Right cardiac atrium (tissue), 5 donors: ENCODE data around the gene AFTPH. TPM values are rescaled to one million over a fixed set of nuclear protein-coding genes. Genes with fewer than 3 reads are reported as not detected.
A peak's percentile ranks its signal among the peaks of the same experiment; 100 is the strongest.

Source experiments
- ATAC-seq, 2 donors: fragments of 200-7000 bp; cut with Tn5 transposase; one replicate each; pipeline versions ENCODE4 v1.8.0 to v1.9.1; 2020; ENCODE audit warnings: moderate library complexity in 2 of 2, mild to moderate bottlenecking in 1 of 2
- DNase-seq, 3 donors: peaks; one replicate each; pipeline ENCODE4 v3.0.0-alpha.2; 2020
- H3K27ac ChIP-seq: one replicate; pipeline ENCODE4 v1.5.1; 2013; ENCODE audit warnings: mild to moderate bottlenecking, low read length, control low read depth, moderate library complexity
- H3K27me3 ChIP-seq: one replicate; pipeline ENCODE4 v1.6.1; 2013; ENCODE audit not compliant: control insufficient read depth, insufficient read depth
- H3K4me1 ChIP-seq: one replicate; pipeline ENCODE4 v1.6.1; 2013; ENCODE audit warnings: low read length; ENCODE audit not compliant: control insufficient read depth, insufficient read depth
- H3K4me3 ChIP-seq: one replicate; pipeline ENCODE4 v1.5.1; 2013; ENCODE audit warnings: low read length, control low read depth
- H3K9me3 ChIP-seq: one replicate; pipeline ENCODE4 v1.6.1; 2013; ENCODE audit warnings: low read length; ENCODE audit not compliant: control insufficient read depth
- WGBS: extraction: QIAGEN DNeasy Blood & Tissue Kit; methylation state at CpG from one replicate; pipeline ENCODE4 v1.1.7; 2013; 5-methylcytosine and 5-hydroxymethylcytosine counted together
- intact Hi-C, 4 donors: fragments of 100-400 bp; cut with DNase I; formaldehyde crosslinking; loops; one replicate each; pipeline versions ENCODE4 v1.11.0 to v1.14.0; 2022 to 2023
- polyA plus RNA-seq: library from polyadenylated mRNA; stranded (reverse); fragments of 200-250 nt; gene quantifications from one replicate; pipeline ENCODE4 v1.2.3, GENCODE V29; 2013
- total RNA-seq, 4 donors: library from RNA; stranded (reverse); fragmentation: NEBNext Ultra II Directional; extraction: Animal tissue kit (Norgen Biotek cat#: 25700); gene quantifications; one replicate each; pipeline ENCODE4 v1.2.1, GENCODE V29; 2021
- donor health status: healthy with polysubstance abuse.
- donor health status: DM: no; HTN: yes; CAD: no.
- donor health status: DM: no; HTN: no; CAD: no.
- donor health status: DM: no; HTN: yes; CAD: no; lungs with severe emphysema.
- donor health status: DM: yes; HTN: yes; CAD: no.

AFTPH gene
- total and polyA plus RNA-seq, 5 donors: 9.4 to 16.3 (median 13.2) TPM

- intact Hi-C loops: no loop called here
Observed at GRCh38 chr2:64591188-64591587, 67.1 kb downstream of the AFTPH start.

GRCh38 chr2:64593035-64593655, 69.0 kb downstream of the AFTPH start:
- Histone ChIP-seq H3K4me1 (peaks cover 1% of the 10 kb centered on the region), H3K27ac (no peak overlapping the region), H3K9me3 (no peaks in the 10 kb centered on the region), H3K4me3 (no peak overlapping the region), H3K27me3 (no peaks in the 10 kb centered on the region)
- DNase-seq (peak in 2 of 3 donors; percentile 33 to 63), ATAC-seq (peak; percentile 62 to 69)
- intact Hi-C loops: no loop called here
- WGBS: 66% methylated on average over 4 of the region's 4 CpGs

More at GRCh38 chr2:64591188-64591587, 67.1 kb downstream of the AFTPH start:
- H3K9me3 ChIP-seq: no peaks in the 10 kb centered on the region
- no peak overlapping the region for H3K27ac ChIP-seq
- ATAC-seq (no peak), DNase-seq (no peak)
- no peak overlapping the region for H3K4me3 ChIP-seq
- 85% methylated on average over 4 of the region's 4 CpGs for WGBS
- H3K27me3 ChIP-seq: no peaks in the 10 kb centered on the region
- H3K4me1 ChIP-seq: peaks cover 1% of the 10 kb centered on the region

- DNase-seq: no peak
- intact Hi-C loops: no loop called here
- H3K27me3 ChIP-seq: no peaks in the 10 kb centered on the region
- WGBS: 82% methylated on average over 7 of the region's 7 CpGs
- peaks cover 1% of the 10 kb centered on the region for H3K4me1 ChIP-seq
- H3K27ac ChIP-seq: no peak overlapping the region
- no peak for ATAC-seq
- no peak overlapping the region for H3K4me3 ChIP-seq
- no peaks in the 10 kb centered on the region for H3K9me3 ChIP-seq
Observed at GRCh38 chr2:64594226-64594989, 70.3 kb downstream of the AFTPH start.

GRCh38 chr2:64595397-64596176, 71.5 kb downstream of the AFTPH start:
- ATAC-seq (no peak), DNase-seq (no peak)
- intact Hi-C loops: no loop called here
- no peaks in the 10 kb centered on the region for H3K9me3 ChIP-seq
- H3K4me1 ChIP-seq: peaks cover 1% of the 10 kb centered on the region
- no peak overlapping the region for H3K4me3 ChIP-seq
- WGBS: 52% methylated on average over 4 of the region's 4 CpGs
- no peak overlapping the region for H3K27ac ChIP-seq
- H3K27me3 ChIP-seq: no peaks in the 10 kb centered on the region

GRCh38 chr2:64598226-64598625, 74.1 kb downstream of the AFTPH start:
- DNase-seq (no peak), ATAC-seq (no peak)
- Histone ChIP-seq H3K27me3 (no peaks in the 10 kb centered on the region), H3K4me3 (no peak overlapping the region), H3K27ac (no peak overlapping the region), H3K4me1 (no peaks in the 10 kb centered on the region), H3K9me3 (no peaks in the 10 kb centered on the region)
- intact Hi-C loops: no loop called here
- 97% methylated on average over 6 of the region's 6 CpGs for WGBS

- Histone ChIP-seq H3K4me1 (no peaks in the 10 kb centered on the region), H3K9me3 (no peaks in the 10 kb centered on the region), H3K27me3 (no peaks in the 10 kb centered on the region), H3K4me3 (no peak overlapping the region), H3K27ac (no peak overlapping the region)
- peak in 1 of 2 donors; percentile 31 for ATAC-seq
- WGBS: 38% methylated on average over 3 of the region's 3 CpGs
- intact Hi-C loops: no loop called here
- DNase-seq: peak in 1 of 3 donors; percentile 72
Observed at GRCh38 chr2:64599469-64599868, 75.3 kb downstream of the AFTPH start.

- ATAC-seq: no peak
Observed at GRCh38 chr2:64601034-64601754, 77.1 kb downstream of the AFTPH start.

GRCh38 chr2:64601785-64602391, 77.8 kb downstream of the AFTPH start:
- no peaks in the 10 kb centered on the region for H3K9me3 ChIP-seq
- ATAC-seq (no peak), DNase-seq (no peak)
- 80% methylated on average over 12 of the region's 12 CpGs for WGBS
- H3K4me1 ChIP-seq: no peaks in the 10 kb centered on the region
- H3K27me3 ChIP-seq: no peaks in the 10 kb centered on the region
- H3K27ac ChIP-seq: no peak overlapping the region
- H3K4me3 ChIP-seq: no peak overlapping the region
- intact Hi-C loops: loop anchor here in 1 of 4 donors (5.0 kb wide), 1 partner anchor 265 kb away; no protein-coding TSS in a partner anchor

More at GRCh38 chr2:64601034-64601754, 77.1 kb downstream of the AFTPH start:
- no peaks in the 10 kb centered on the region for H3K27me3 ChIP-seq
- H3K9me3 ChIP-seq: no peaks in the 10 kb centered on the region
- no peak overlapping the region for H3K27ac ChIP-seq
- H3K4me3 ChIP-seq: no peak overlapping the region
- 72% methylated on average over 8 of the region's 8 CpGs for WGBS
- DNase-seq: no peak
- H3K4me1 ChIP-seq: no peaks in the 10 kb centered on the region
- intact Hi-C loops: loop anchor here in 1 of 4 donors (5.0 kb wide), 1 partner anchor 266 kb away; no protein-coding TSS in a partner anchor

- no peak overlapping the region for H3K27ac ChIP-seq
- WGBS: 93% methylated on average over 11 of the region's 11 CpGs
- H3K4me1 ChIP-seq: no peaks in the 10 kb centered on the region
- no peak for DNase-seq
- ATAC-seq: no peak
- no peak overlapping the region for H3K4me3 ChIP-seq
- no peaks in the 10 kb centered on the region for H3K9me3 ChIP-seq
- H3K27me3 ChIP-seq: no peaks in the 10 kb centered on the region
- intact Hi-C loops: loop anchor here in 1 of 4 donors (5.0 kb wide), 1 partner anchor 265 kb away; no protein-coding TSS in a partner anchor
Observed at GRCh38 chr2:64602436-64602835, 78.3 kb downstream of the AFTPH start.

- Histone ChIP-seq H3K4me1 (peaks cover 2% of the 10 kb centered on the region), H3K9me3 (no peaks in the 10 kb centered on the region), H3K4me3 (no peak overlapping the region), H3K27ac (no peak overlapping the region), H3K27me3 (no peaks in the 10 kb centered on the region)
- intact Hi-C loops: loop anchor here in 1 of 4 donors (5.0 kb wide), 1 partner anchor 263 kb away; no protein-coding TSS in a partner anchor
- ATAC-seq (no peak), DNase-seq (no peak)
- WGBS: 92% methylated on average over 2 of the region's 2 CpGs
Observed at GRCh38 chr2:64604155-64604554, 80.0 kb downstream of the AFTPH start.
